PC-3 (cell line): ENCODE data around the gene STK32C. TPM values are rescaled to one million over a fixed set of nuclear protein-coding genes. Genes with fewer than 3 reads are reported as not detected.
"Not testable (repeated sequence)": the region's sequence is repeated elsewhere in the genome, so short reads cannot be mapped to it uniquely, and the experiment has no call there.

Experiments used
- ATAC-seq: fragments of 200-7000 bp; cut with Tn5 transposase; 2 replicates; pipeline ENCODE4 v1.9.1; 2020; ENCODE audit warnings: mild to moderate bottlenecking, moderate library complexity
- BruUV-seq: library from RNA; stranded (reverse); fragments of 400-500 nt; replicated peaks from 2 replicates; lab custom pipeline; 2021; lab: Mats Ljungman, UMichigan
- CTCF ChIA-PET: fragments of 300-600 bp; sonication (Branson Sonifier 250); formaldehyde crosslinking; loops from one replicate; lab custom pipeline; 2022; ENCODE audit warnings: antibody characterized with exemption; lab: Charles Lee
- POLR2A ChIA-PET: fragments of 300-600 bp; sonication (Branson Sonifier 250); formaldehyde crosslinking; loops from one replicate; lab custom pipeline; 2022; ENCODE audit warnings: antibody characterized with exemption; ENCODE audit not compliant: unreplicated experiment; lab: Charles Lee
- DNase-seq: peaks from one replicate; pipeline ENCODE4 v3.0.0-alpha.2; 2015
- H2AFZ ChIP-seq: fragments of 300-600 bp; sonication (generic); 2 replicates; pipeline ENCODE4 v1.6.0; 2016; ENCODE audit warnings: antibody characterized with exemption, low read length
- H3F3A ChIP-seq: fragments of 300-600 bp; sonication (generic); one replicate; pipeline ENCODE4 v1.6.0; 2017; ENCODE audit warnings: antibody characterized with exemption, low read length, control low read depth, mild to moderate bottlenecking; ENCODE audit not compliant: unreplicated experiment
- H3K27ac ChIP-seq: fragments of 300-600 bp; sonication (generic); 2 replicates; pipeline ENCODE4 v1.5.1; 2016; ENCODE audit warnings: mild to moderate bottlenecking, low read length
- H3K27me3 ChIP-seq: fragments of 300-600 bp; sonication (generic); 2 replicates; pipeline ENCODE4 v1.6.1; 2016; ENCODE audit warnings: low read length, mixed read lengths
- H3K36me3 ChIP-seq: fragments of 300-600 bp; sonication (generic); 2 replicates; pipeline ENCODE4 v1.6.1; 2016; ENCODE audit warnings: low read depth, mixed run types, low read length, mixed read lengths
- H3K4me1 ChIP-seq: fragments of 300-600 bp; sonication (generic); 2 replicates; pipeline ENCODE4 v1.5.1; 2016; ENCODE audit warnings: low read length; ENCODE audit not compliant: insufficient read depth
- H3K4me2 ChIP-seq: fragments of 300-600 bp; sonication (generic); 2 replicates; pipeline ENCODE4 v1.6.0; 2016; ENCODE audit warnings: low read length
- H3K4me3 ChIP-seq: fragments of 300-600 bp; sonication (generic); 2 replicates; pipeline ENCODE4 v1.5.1; 2016; ENCODE audit warnings: mild to moderate bottlenecking, low read length, mixed read lengths
- H3K79me2 ChIP-seq: fragments of 300-600 bp; sonication (generic); 2 replicates; pipeline ENCODE4 v1.6.1; 2017; ENCODE audit warnings: low read length, mixed read lengths
- H3K9ac ChIP-seq: fragments of 300-600 bp; sonication (generic); 2 replicates; pipeline ENCODE4 v1.6.0; 2016; ENCODE audit warnings: mild to moderate bottlenecking, low read length
- H3K9me2 ChIP-seq: fragments of 300-600 bp; sonication (generic); replicated peaks from 2 replicates; pipeline ENCODE4 v1.6.1; 2016; ENCODE audit warnings: mixed run types, low read length, mixed read lengths
- H3K9me3 ChIP-seq: fragments of 300-600 bp; sonication (generic); 2 replicates; pipeline ENCODE4 v1.6.1; 2016; ENCODE audit warnings: low read length, mixed read lengths
- H4K20me1 ChIP-seq: fragments of 300-600 bp; sonication (generic); 2 replicates; pipeline ENCODE4 v1.6.1; 2016; ENCODE audit warnings: low read length, mixed read lengths
- CTCF ChIP-seq: fragments of 300-600 bp; sonication (generic); conservative IDR thresholded peaks from 2 replicates; pipeline ENCODE4 v1.5.1; 2017; ENCODE audit warnings: antibody characterized with exemption, low read depth, mild to moderate bottlenecking, low read length
- EZH2 ChIP-seq: fragments of 300-600 bp; sonication (generic); IDR thresholded peaks from one replicate; pipeline ENCODE4 v1.6.1; 2017; ENCODE audit warnings: antibody characterized with exemption, mild to moderate bottlenecking, low read length; ENCODE audit not compliant: unreplicated experiment
- EZH2phosphoT487 ChIP-seq: fragments of 300-600 bp; sonication (generic); IDR thresholded peaks from 2 replicates; pipeline ENCODE4 v1.6.1; 2018; ENCODE audit warnings: mild to moderate bottlenecking, antibody characterized with exemption, low read length, borderline replicate concordance
- intact Hi-C: fragments of 100-400 bp; cut with micrococcal nuclease; formaldehyde crosslinking; loops from 2 replicates; pipeline ENCODE4 v1.9.0; 2023
- total RNA-seq: library from RNA; depleted of rRNA; stranded (reverse); fragments of >200 nt; gene quantifications from 2 replicates; pipeline ENCODE4 v1.2.3, GENCODE V29; 2014; rRNA removed

The STK32C gene
- total RNA-seq, 1 experiment from 2014 or later = 28.3 TPM

- H3K4me1 ChIP-seq, BruUV-seq, H3K9ac ChIP-seq, H3K9me2 ChIP-seq, ATAC-seq, DNase-seq, H3K4me3 ChIP-seq, H2AFZ ChIP-seq, H3K36me3 ChIP-seq, H3F3A ChIP-seq, CTCF ChIA-PET, H3K4me2 ChIP-seq, H3K27ac ChIP-seq, H3K79me2 ChIP-seq, POLR2A ChIA-PET, H4K20me1 ChIP-seq, H3K27me3 ChIP-seq, intact Hi-C loops, H3K9me3 ChIP-seq: not testable (repeated sequence)
Observed at GRCh38 chr10:132159302-132160230, 148.2 kb downstream of the STK32C start.

GRCh38 chr10:132158823-132159222 lies 148.9 kb downstream of the STK32C start:
- no peak overlapping the region for H2AFZ ChIP-seq
- H3K4me2 ChIP-seq = no peak overlapping the region
- H3K4me3 ChIP-seq = no peak overlapping the region
- DNase-seq (no peak), ATAC-seq (no peak)
- no TSS peak for BruUV-seq
- H3K79me2 ChIP-seq = no peaks in the 10 kb centered on the region
- no peaks in the 10 kb centered on the region for H3K9me2 ChIP-seq
- no peaks in the 10 kb centered on the region for H3F3A ChIP-seq
- H3K27me3 ChIP-seq = no peaks in the 10 kb centered on the region
- no peak overlapping the region for H3K9ac ChIP-seq
- no peaks in the 10 kb centered on the region for H3K36me3 ChIP-seq
- CTCF ChIA-PET = no interaction called here
- no peak overlapping the region for H3K27ac ChIP-seq
- TF ChIP-seq CTCF (no peak), EZH2 (no peak), EZH2phosphoT487 (no peak)
- H3K4me1 ChIP-seq = peaks cover 7% of the 10 kb centered on the region
- no peaks in the 10 kb centered on the region for H3K9me3 ChIP-seq
- POLR2A ChIA-PET = no interaction called here
- no peaks in the 10 kb centered on the region for H4K20me1 ChIP-seq
- intact Hi-C loops = no loop called here

- H4K20me1 ChIP-seq = no peaks in the 10 kb centered on the region
- H3K9ac ChIP-seq = no peak overlapping the region
- POLR2A ChIA-PET = no interaction called here
- H3K27me3 ChIP-seq = no peaks in the 10 kb centered on the region
- H3K4me3 ChIP-seq = no peak overlapping the region
- no peak overlapping the region for H3K4me2 ChIP-seq
- TF ChIP-seq EZH2phosphoT487 (no peak), EZH2 (no peak), CTCF (no peak)
- H3K9me2 ChIP-seq = no peaks in the 10 kb centered on the region
- BruUV-seq = no TSS peak
- intact Hi-C loops = no loop called here
- ATAC-seq = no peak
- DNase-seq = no peak
- CTCF ChIA-PET = no interaction called here
- H3K27ac ChIP-seq = no peak overlapping the region
- no peaks in the 10 kb centered on the region for H3K9me3 ChIP-seq
- no peaks in the 10 kb centered on the region for H3K36me3 ChIP-seq
- H3K4me1 ChIP-seq = peaks cover 7% of the 10 kb centered on the region
- no peak overlapping the region for H2AFZ ChIP-seq
- H3K79me2 ChIP-seq = no peaks in the 10 kb centered on the region
- no peaks in the 10 kb centered on the region for H3F3A ChIP-seq
Observed at GRCh38 chr10:132158122-132158741, 149.5 kb downstream of the STK32C start.

Other genes starting within 250 kb of the STK32C start
- gene JAKMIP3, start 242.0 kb downstream of the STK32C start, total RNA-seq = 0.92 and 1.0 TPM in 2 replicates
- gene DPYSL4, start 121.0 kb downstream of the STK32C start, total RNA-seq = 10.2 and 10.9 TPM in 2 replicates
- 2.5 and 5.6 TPM in 2 replicates for gene LRRC27, start 24.2 kb upstream of the STK32C start, total RNA-seq
- gene PWWP2B, start 89.2 kb upstream of the STK32C start, total RNA-seq = 24.5 and 41.5 TPM in 2 replicates
- 22.6 and 27.8 TPM in 2 replicates for gene INPP5A, start 229.8 kb upstream of the STK32C start, total RNA-seq